ENCODE measurements around the gene CTIF. TPM values are rescaled to one million over a fixed set of nuclear protein-coding genes. Genes with fewer than 3 reads are reported as not detected.
A peak's percentile ranks its signal among the peaks of the same experiment; 100 is the strongest.

The CTIF gene
- polyA plus RNA-seq, 3 donors, result 0.38 to 8.7 (median 1.2) TPM

GRCh38 chr18:48815581-48816324, 276.9 kb downstream of the CTIF start:
- Mint-ChIP-seq H3K4me1 (peaks cover 30% of the 10 kb centered on the region), H3K4me3 (no peak overlapping the region), H3K27me3 (ENCODE audit: low read depth in 3 of 3) (peaks cover 0 to 7% (median 3%) of the 10 kb centered on the region in 3 donors), H3K9me3 (peaks cover 0 to 1% (median 0%) of the 10 kb centered on the region in 7 donors), H3K27ac (peak overlapping the region in 2 of 7 donors; percentile 4 to 10), H3K36me3 (peaks cover 35 to 41% of the 10 kb centered on the region in 2 donors)
- peak in 2 of 3 donors; percentile 37 to 83 for DNase-seq
- Histone ChIP-seq H3K9ac (ENCODE audit: insufficient read depth, low read length, poor library complexity, severe bottlenecking) (no peak overlapping the region), H3K36me3 (replicated peaks in 1 of 2; ENCODE audit: control insufficient read depth in 1 of 2, insufficient read depth in 2 of 2, low read length in 2 of 2) (peaks cover 9 to 33% of the 10 kb centered on the region in 2 donors), H2AFZ (ENCODE audit: insufficient read depth, low read depth, low read length, poor library complexity, severe bottlenecking) (no peak overlapping the region), H4K20me1 (ENCODE audit: insufficient read depth, low read length) (no peaks in the 10 kb centered on the region), H3K27ac (ENCODE audit: low read depth in 1 of 2, low read length in 2 of 2) (peak overlapping the region in 1 of 2 donors; percentile 87), H3K4me1 (ENCODE audit: control insufficient read depth in 1 of 2, insufficient read depth in 2 of 2, low read length in 2 of 2) (peaks cover 21 to 28% of the 10 kb centered on the region in 2 donors), H3K27me3 (ENCODE audit: control insufficient read depth in 2 of 2, insufficient read depth in 2 of 2, low read length in 2 of 2) (no peaks in the 10 kb centered on the region), H3K9me3 (replicated peaks in 1 of 2; ENCODE audit: control insufficient read depth in 1 of 2, insufficient read depth in 1 of 2, low read length in 2 of 2) (no peaks in the 10 kb centered on the region), H3K4me3 (replicated peaks in 1 of 3; ENCODE audit: low read depth in 2 of 3, low read length in 3 of 3) (no peak overlapping the region), H3K4me2 (replicated peaks; ENCODE audit: extremely low read depth, low read length, poor library complexity, severe bottlenecking) (no peak overlapping the region), H3K79me2 (ENCODE audit: insufficient read depth, low read length) (no peaks in the 10 kb centered on the region)
- intact Hi-C loops (cut with micrococcal nuclease), result loop anchor here in 1 of 2 donors (2.0 kb wide), 1 partner anchor 19 kb away; no protein-coding TSS in a partner anchor
- no peak for TF ChIP-seq CTCF (IDR thresholded peaks at IDR 0.05)
- 100% methylated on average over 4 of the region's 5 CpGs for WGBS (ENCODE audit: insufficient coverage)

- Mint-ChIP-seq H3K4me3 (no peak overlapping the region), H3K4me1 (peaks cover 31% of the 10 kb centered on the region), H3K36me3 (peaks cover 42 to 44% of the 10 kb centered on the region in 2 donors), H3K27ac (peak overlapping the region in 4 of 7 donors; percentile 5 to 51 (median 30)), H3K9me3 (peaks cover 0 to 1% (median 0%) of the 10 kb centered on the region in 7 donors), H3K27me3 (ENCODE audit: low read depth in 3 of 3) (peaks cover 0 to 8% (median 3%) of the 10 kb centered on the region in 3 donors)
- peaks cover 21 to 28% of the 10 kb centered on the region in 2 donors for H3K4me1 ChIP-seq (ENCODE audit: control insufficient read depth in 1 of 2, insufficient read depth in 2 of 2, low read length in 2 of 2)
- no peak overlapping the region for H2AFZ ChIP-seq (ENCODE audit: insufficient read depth, low read depth, low read length, poor library complexity, severe bottlenecking)
- no peak for DNase-seq
- H3K27me3 ChIP-seq (ENCODE audit: control insufficient read depth in 2 of 2, insufficient read depth in 2 of 2, low read length in 2 of 2), result no peaks in the 10 kb centered on the region
- intact Hi-C loops (cut with micrococcal nuclease), result no loop called here
- no peak overlapping the region for H3K27ac ChIP-seq (ENCODE audit: low read depth in 1 of 2, low read length in 2 of 2)
- TF ChIP-seq CTCF (IDR thresholded peaks at IDR 0.05), result no peak
- no peak overlapping the region for H3K9ac ChIP-seq (ENCODE audit: insufficient read depth, low read length, poor library complexity, severe bottlenecking)
- no peaks in the 10 kb centered on the region for H3K79me2 ChIP-seq (ENCODE audit: insufficient read depth, low read length)
- H3K4me2 ChIP-seq (replicated peaks; ENCODE audit: extremely low read depth, low read length, poor library complexity, severe bottlenecking), result no peak overlapping the region
- H3K4me3 ChIP-seq (replicated peaks in 1 of 3; ENCODE audit: low read depth in 2 of 3, low read length in 3 of 3), result no peak overlapping the region
- H3K36me3 ChIP-seq (replicated peaks in 1 of 2; ENCODE audit: control insufficient read depth in 1 of 2, insufficient read depth in 2 of 2, low read length in 2 of 2), result peaks cover 9 to 33% of the 10 kb centered on the region in 2 donors
- 91% methylated on average over 4 of the region's 7 CpGs for WGBS (ENCODE audit: insufficient coverage)
- no peaks in the 10 kb centered on the region for H4K20me1 ChIP-seq (ENCODE audit: insufficient read depth, low read length)
- H3K9me3 ChIP-seq (replicated peaks in 1 of 2; ENCODE audit: control insufficient read depth in 1 of 2, insufficient read depth in 1 of 2, low read length in 2 of 2), result no peaks in the 10 kb centered on the region
Observed at GRCh38 chr18:48816554-48816953, 277.7 kb downstream of the CTIF start.
